Mesendoderm (in vitro differentiated cells): ENCODE measurements around the gene B4GALT6.

Source experiments
- DNase-seq: peaks from one replicate; pipeline ENCODE4 v3.0.0; 2013
- H2AK5ac ChIP-seq: 2 replicates; pipeline ENCODE4 v1.6.1; 2013; ENCODE audit warnings: low read length, inconsistent platforms
- H2BK120ac ChIP-seq: 2 replicates; pipeline ENCODE4 v1.6.1; 2013; ENCODE audit warnings: low read depth, mild to moderate bottlenecking, low read length, moderate library complexity, mixed read lengths
- H2BK15ac ChIP-seq: replicated peaks from 2 replicates; pipeline ENCODE4 v1.6.1; 2013; ENCODE audit warnings: low read depth, mild to moderate bottlenecking, moderate library complexity
- H2BK5ac ChIP-seq: 2 replicates; pipeline ENCODE4 v1.6.1; 2013; ENCODE audit warnings: low read length, inconsistent platforms
- H3K18ac ChIP-seq: 2 replicates; pipeline ENCODE4 v1.6.1; 2013; ENCODE audit warnings: mild to moderate bottlenecking, low read length, mixed read lengths
- H3K23ac ChIP-seq: one replicate; pipeline ENCODE4 v1.6.1; 2013; ENCODE audit warnings: low read length
- H3K27ac ChIP-seq: 2 replicates; pipeline ENCODE4 v1.5.1; 2013; ENCODE audit warnings: low read depth, mild to moderate bottlenecking, inconsistent platforms, low read length, moderate library complexity
- H3K27me3 ChIP-seq: 2 replicates; pipeline ENCODE4 v1.6.1; 2013; ENCODE audit warnings: low read length, control low read depth, mild to moderate bottlenecking, inconsistent platforms; ENCODE audit not compliant: insufficient read depth, poor library complexity
- H3K36me3 ChIP-seq: 2 replicates; pipeline ENCODE4 v1.6.1; 2013; ENCODE audit warnings: low read length, inconsistent platforms; ENCODE audit not compliant: control insufficient read depth, insufficient read depth
- H3K4ac ChIP-seq: one replicate; pipeline ENCODE4 v1.6.1; 2013; ENCODE audit warnings: low read depth, mild to moderate bottlenecking, low read length, moderate library complexity
- H3K4me1 ChIP-seq: 2 replicates; pipeline ENCODE4 v1.6.1; 2013; ENCODE audit warnings: low read depth, low read length, inconsistent platforms; ENCODE audit not compliant: control insufficient read depth
- H3K4me2 ChIP-seq: 2 replicates; pipeline ENCODE4 v1.6.1; 2013; ENCODE audit warnings: low read length
- H3K4me3 ChIP-seq: 2 replicates; pipeline ENCODE4 v1.5.1; 2013; ENCODE audit warnings: mild to moderate bottlenecking, low read length
- H3K56ac ChIP-seq: one replicate; pipeline ENCODE4 v1.6.1; 2013; ENCODE audit warnings: low read length
- H3K79me1 ChIP-seq: 2 replicates; pipeline ENCODE4 v1.6.1; 2013; ENCODE audit warnings: low read length, inconsistent platforms
- H3K79me2 ChIP-seq: 2 replicates; pipeline ENCODE4 v1.6.1; 2013; ENCODE audit warnings: mild to moderate bottlenecking, low read length; ENCODE audit not compliant: control insufficient read depth, insufficient read depth
- H3K9ac ChIP-seq: 2 replicates; pipeline ENCODE4 v1.6.1; 2013; ENCODE audit warnings: low read length, inconsistent platforms
- H4K5ac ChIP-seq: one replicate; pipeline ENCODE4 v1.6.1; 2013; ENCODE audit warnings: low read length
- H4K8ac ChIP-seq: one replicate; pipeline ENCODE4 v1.6.1; 2013; ENCODE audit warnings: low read depth, mild to moderate bottlenecking, control low read depth, low read length, moderate library complexity
- WGBS: extraction: QIAGEN DNeasy Blood & Tissue Kit; methylation state at CpG from one replicate; pipeline ENCODE4 v1.1.7; 2013; ENCODE audit warnings: low lambda C conversion rate, missing lambda C conversion rate; ENCODE audit not compliant: insufficient coverage; ENCODE audit errors: extremely low coverage; 5-methylcytosine and 5-hydroxymethylcytosine counted together

Gene B4GALT6

DNA sequence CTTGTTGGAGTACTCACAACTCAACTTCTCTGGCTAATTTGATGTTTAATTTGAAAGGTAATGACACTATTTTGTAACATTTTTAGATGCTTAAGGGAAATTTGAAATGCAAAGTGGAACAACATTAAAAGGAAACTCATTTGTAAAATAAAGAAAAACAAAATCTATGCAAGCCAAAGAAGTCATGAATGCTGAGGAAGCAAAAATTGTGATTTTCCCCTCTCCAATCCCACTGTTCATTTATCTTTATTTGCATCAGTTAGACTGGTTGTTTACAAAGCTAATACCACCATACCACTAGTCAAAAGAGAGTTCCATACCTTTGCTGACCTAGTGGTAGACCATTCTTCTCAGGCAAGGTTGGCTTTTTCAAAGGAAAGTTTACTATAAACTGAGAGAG is 2.2 kb upstream of the B4GALT6 start:
- DNase-seq: no peak
- no peak overlapping the region for H2BK120ac ChIP-seq
- no peaks in the 10 kb centered on the region for H3K27me3 ChIP-seq
- no peak overlapping the region for H3K27ac ChIP-seq
- H4K5ac ChIP-seq: no peak overlapping the region
- H4K8ac ChIP-seq: no peak overlapping the region
- no peak overlapping the region for H3K9ac ChIP-seq
- no peaks in the 10 kb centered on the region for H3K36me3 ChIP-seq
- no peak overlapping the region for H2BK15ac ChIP-seq
- H2BK5ac ChIP-seq: no peak overlapping the region
- peaks cover 2% of the 10 kb centered on the region for H3K79me2 ChIP-seq
- H3K56ac ChIP-seq: no peak overlapping the region
- H3K4me3 ChIP-seq: no peak overlapping the region
- H3K4me1 ChIP-seq: peaks cover 5% of the 10 kb centered on the region
- no peak overlapping the region for H3K4me2 ChIP-seq
- no peak overlapping the region for H3K23ac ChIP-seq
- H3K18ac ChIP-seq: no peak overlapping the region
- no peak overlapping the region for H3K4ac ChIP-seq
- H2AK5ac ChIP-seq: no peak overlapping the region
- H3K79me1 ChIP-seq: no peaks in the 10 kb centered on the region

DNA sequence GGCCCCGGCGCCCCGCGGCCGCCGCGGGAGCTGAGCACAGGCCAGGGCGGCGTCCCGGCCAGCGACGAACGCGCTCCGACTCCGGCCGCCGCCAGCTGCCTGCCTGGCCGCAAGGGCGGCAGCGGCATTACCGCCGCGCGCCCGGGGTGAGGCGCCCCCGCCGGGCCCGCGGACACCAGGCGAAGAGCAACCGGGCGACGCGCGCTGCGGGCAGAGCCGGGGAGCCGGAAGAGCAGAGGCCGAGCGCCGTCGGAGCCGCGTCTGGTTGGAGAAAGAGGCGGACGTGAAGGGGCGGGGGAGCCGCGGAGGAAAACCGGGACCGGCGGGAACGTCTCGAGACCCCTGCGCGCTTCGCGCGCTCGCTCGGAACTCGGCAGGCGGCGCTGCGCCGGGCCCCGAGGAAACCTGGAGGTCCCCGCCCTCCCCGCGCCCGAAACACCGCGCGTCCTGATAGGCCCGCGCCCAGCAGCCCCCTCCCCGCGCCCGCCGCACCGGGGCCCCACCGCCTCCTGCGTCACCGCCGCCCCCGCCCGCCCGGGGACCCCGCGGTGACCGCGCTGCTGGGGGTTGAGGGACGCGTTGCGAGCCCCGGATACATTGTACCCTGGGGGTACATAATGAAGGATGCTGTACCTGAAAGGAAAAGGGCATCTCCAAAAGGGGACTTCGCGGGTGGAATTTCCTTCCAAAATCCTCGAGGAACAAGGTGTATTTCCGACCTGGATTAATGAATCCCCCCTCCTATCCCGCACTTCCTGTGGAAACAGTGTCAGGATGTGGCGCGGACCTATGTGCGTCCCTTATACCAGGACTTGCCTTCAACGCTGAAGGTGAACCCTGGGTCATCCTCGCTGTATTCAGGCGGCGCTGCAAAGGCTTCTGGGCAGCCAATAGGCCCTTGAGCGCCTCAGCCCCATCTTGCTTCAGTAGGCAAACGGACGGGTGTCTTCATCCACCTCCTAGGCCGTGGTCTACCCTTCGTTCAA is 1.0 kb upstream of the B4GALT6 start:
- H2BK5ac ChIP-seq: no peak overlapping the region
- no peak overlapping the region for H3K23ac ChIP-seq
- H3K27ac ChIP-seq: peak overlapping the region; percentile 98
- no peaks in the 10 kb centered on the region for H3K36me3 ChIP-seq
- peak overlapping the region; percentile 89 for H3K56ac ChIP-seq
- H3K9ac ChIP-seq: peak overlapping the region; percentile 82
- peak overlapping the region; percentile 32 for H3K4me2 ChIP-seq
- H3K4ac ChIP-seq: peak overlapping the region; percentile 99
- no peak overlapping the region for H4K5ac ChIP-seq
- peak; percentile 85 for DNase-seq
- peak overlapping the region; percentile 88 for H2BK120ac ChIP-seq
- no peaks in the 10 kb centered on the region for H3K27me3 ChIP-seq
- H2BK15ac ChIP-seq: no peak overlapping the region
- H3K79me1 ChIP-seq: no peaks in the 10 kb centered on the region
- H3K4me3 ChIP-seq: peak overlapping the region; percentile 57
- H3K79me2 ChIP-seq: peaks cover 7% of the 10 kb centered on the region
- peak overlapping the region; percentile 16 for H4K8ac ChIP-seq
- peaks cover 8% of the 10 kb centered on the region for H3K4me1 ChIP-seq
- WGBS: no CpG with 5 or more reads among the region's 115 CpGs
- no peak overlapping the region for H2AK5ac ChIP-seq
- H3K18ac ChIP-seq: peak overlapping the region; percentile 99

DNA sequence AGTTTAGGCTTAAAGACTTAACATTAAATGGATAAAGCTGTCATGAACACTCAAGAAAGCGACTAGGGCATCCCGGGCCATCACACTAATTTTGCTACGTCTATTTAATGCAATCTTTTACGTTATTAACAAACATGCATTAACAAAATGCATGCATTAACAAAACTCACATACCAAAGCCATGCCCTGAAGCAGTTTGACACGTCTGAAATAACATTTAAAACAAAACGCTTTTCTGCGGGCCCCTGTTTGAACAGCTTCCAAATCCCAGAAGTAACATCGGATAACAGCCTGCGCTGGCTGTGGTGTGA is 458 bp downstream of the B4GALT6 start:
- Histone ChIP-seq H2BK15ac (no peak overlapping the region), H3K4me2 (peak overlapping the region; percentile 86), H2BK120ac (no peak overlapping the region), H4K5ac (no peak overlapping the region), H3K79me1 (peaks cover 2% of the 10 kb centered on the region), H3K27me3 (no peaks in the 10 kb centered on the region), H3K23ac (peak overlapping the region; percentile 20), H3K4me3 (peak overlapping the region; percentile 84), H3K4ac (no peak overlapping the region), H3K4me1 (peaks cover 11% of the 10 kb centered on the region), H3K9ac (peak overlapping the region; percentile 82), H3K36me3 (no peaks in the 10 kb centered on the region), H2BK5ac (no peak overlapping the region), H4K8ac (no peak overlapping the region), H2AK5ac (no peak overlapping the region), H3K18ac (no peak overlapping the region), H3K56ac (peak overlapping the region; percentile 89), H3K79me2 (peaks cover 11% of the 10 kb centered on the region), H3K27ac (peak overlapping the region; percentile 80)
- DNase-seq: no peak
- WGBS: no CpG with 5 or more reads among the region's 9 CpGs

DNA sequence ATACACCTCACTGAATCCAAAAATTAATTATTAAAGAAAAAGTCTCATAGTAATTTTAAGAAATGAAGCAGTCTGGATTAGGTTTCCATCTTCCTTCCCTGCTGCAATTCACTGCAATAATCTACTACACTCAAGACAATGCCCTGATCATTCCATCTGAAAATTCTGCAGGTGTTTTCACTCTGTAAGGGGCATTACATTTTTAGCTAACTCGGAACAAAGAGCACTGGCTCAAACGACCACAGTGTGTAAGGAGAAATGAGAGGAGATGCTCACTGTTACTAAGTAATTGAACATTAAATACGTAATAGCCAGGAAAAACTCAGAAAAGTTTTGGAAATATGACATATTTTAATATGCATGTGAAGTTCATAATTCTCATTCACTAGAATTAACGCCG is 1.3 kb downstream of the B4GALT6 start:
- H4K8ac ChIP-seq: no peak overlapping the region
- no peak for DNase-seq
- H2BK15ac ChIP-seq: no peak overlapping the region
- peaks cover 15% of the 10 kb centered on the region for H3K79me2 ChIP-seq
- H2BK5ac ChIP-seq: no peak overlapping the region
- H3K4me1 ChIP-seq: peaks cover 11% of the 10 kb centered on the region
- H3K4me2 ChIP-seq: no peak overlapping the region
- H3K4ac ChIP-seq: no peak overlapping the region
- no peak overlapping the region for H3K27ac ChIP-seq
- no peak overlapping the region for H3K4me3 ChIP-seq
- H3K23ac ChIP-seq: no peak overlapping the region
- peaks cover 5% of the 10 kb centered on the region for H3K79me1 ChIP-seq
- no peak overlapping the region for H3K56ac ChIP-seq
- no peak overlapping the region for H4K5ac ChIP-seq
- H3K9ac ChIP-seq: no peak overlapping the region
- no peak overlapping the region for H2BK120ac ChIP-seq
- H3K36me3 ChIP-seq: no peaks in the 10 kb centered on the region
- no peak overlapping the region for H3K18ac ChIP-seq
- WGBS: no CpG with 5 or more reads among the region's 5 CpGs
- H2AK5ac ChIP-seq: no peak overlapping the region
- no peaks in the 10 kb centered on the region for H3K27me3 ChIP-seq

DNA sequence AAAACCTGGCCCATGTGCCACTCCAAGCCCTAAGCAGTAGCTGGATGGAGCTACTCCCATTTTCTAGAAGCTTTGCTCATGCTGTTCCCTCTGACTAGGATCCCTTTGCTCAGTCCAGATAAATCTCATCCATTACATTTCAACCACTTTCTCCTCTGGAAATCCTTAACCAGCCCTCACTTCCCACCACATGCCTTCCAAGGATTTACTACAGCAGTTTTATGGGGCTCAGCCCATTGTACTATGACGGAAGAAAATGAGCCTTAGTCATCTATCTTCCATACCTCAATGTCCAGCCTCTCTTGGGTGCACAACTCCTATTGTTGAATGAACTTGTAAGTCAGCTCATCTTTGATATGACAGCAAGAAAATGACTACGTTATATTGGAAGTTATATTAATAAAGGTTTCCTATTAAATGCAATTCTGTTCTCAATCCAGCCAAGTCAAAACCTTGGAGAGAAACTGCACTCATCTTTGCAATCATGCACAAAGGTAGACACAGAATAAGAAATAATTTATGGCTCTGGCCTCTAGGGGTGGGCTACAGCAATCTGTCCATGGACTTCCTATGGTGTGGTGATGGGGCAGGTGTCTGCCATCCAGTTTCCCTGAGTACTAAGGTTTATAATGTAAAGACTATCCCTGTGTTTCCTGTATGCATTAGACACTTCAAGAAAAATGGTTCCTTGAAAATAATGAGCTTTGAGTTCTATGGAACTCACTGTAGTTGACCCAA is 3.4 kb downstream of the B4GALT6 start:
- WGBS: no CpG with 5 or more reads among the region's 2 CpGs
- Histone ChIP-seq H3K79me2 (peaks cover 15% of the 10 kb centered on the region), H4K5ac (no peak overlapping the region), H3K79me1 (peaks cover 5% of the 10 kb centered on the region), H3K4me3 (no peak overlapping the region), H3K18ac (no peak overlapping the region), H3K56ac (no peak overlapping the region), H3K4me2 (no peak overlapping the region), H2AK5ac (no peak overlapping the region), H4K8ac (no peak overlapping the region), H3K9ac (no peak overlapping the region), H2BK5ac (no peak overlapping the region), H3K4me1 (peaks cover 8% of the 10 kb centered on the region), H3K4ac (no peak overlapping the region), H3K36me3 (no peaks in the 10 kb centered on the region), H3K27ac (no peak overlapping the region), H3K27me3 (no peaks in the 10 kb centered on the region), H3K23ac (no peak overlapping the region), H2BK120ac (no peak overlapping the region), H2BK15ac (no peak overlapping the region)
- peak; percentile 38 for DNase-seq
